DOHH2 (cell line): ENCODE measurements around the gene INSIG1.

Experiments
- H3F3A ChIP-seq: fragments of 200-600 bp; sonication (generic), shearing (Covaris generic); 2 replicates; pipeline ENCODE4 v1.6.0; 2016; ENCODE audit warnings: antibody characterized with exemption, mild to moderate bottlenecking; ENCODE audit not compliant: control insufficient read depth, insufficient read depth
- H3K27ac ChIP-seq: fragments of 200-600 bp; sonication (generic); 2 replicates; pipeline ENCODE4 v1.5.1; 2014; ENCODE audit warnings: low read depth, mild to moderate bottlenecking, low read length, moderate library complexity
- H3K27me3 ChIP-seq: fragments of 200-600 bp; sonication (generic); 2 replicates; pipeline ENCODE4 v1.6.1; 2014; ENCODE audit warnings: mild to moderate bottlenecking, low read length, mixed read lengths; ENCODE audit not compliant: control insufficient read depth
- H3K36me3 ChIP-seq: fragments of 200-600 bp; sonication (generic); 2 replicates; pipeline ENCODE4 v1.6.1; 2014; ENCODE audit warnings: mild to moderate bottlenecking, low read length, moderate library complexity, mixed read lengths; ENCODE audit not compliant: control insufficient read depth
- H3K4me1 ChIP-seq: fragments of 200-600 bp; sonication (generic); 2 replicates; pipeline ENCODE4 v1.6.1; 2014; ENCODE audit warnings: mild to moderate bottlenecking, low read length, mixed read lengths; ENCODE audit not compliant: control insufficient read depth
- H3K4me2 ChIP-seq: fragments of 200-600 bp; sonication (generic); 2 replicates; pipeline ENCODE4 v1.6.0; 2014; ENCODE audit warnings: mild to moderate bottlenecking, low read length, moderate library complexity
- H3K4me3 ChIP-seq: fragments of 200-600 bp; sonication (generic); 2 replicates; pipeline ENCODE4 v1.5.1; 2014; ENCODE audit warnings: mild to moderate bottlenecking, low read length, mixed read lengths
- H3K79me2 ChIP-seq: fragments of 200-600 bp; sonication (generic); 2 replicates; pipeline ENCODE4 v1.6.1; 2014; ENCODE audit warnings: mild to moderate bottlenecking, low read length, mixed read lengths; ENCODE audit not compliant: control insufficient read depth
- H3K9me2 ChIP-seq: fragments of 200-600 bp; sonication (generic); replicated peaks from 2 replicates; pipeline ENCODE4 v1.6.1; 2014; ENCODE audit warnings: mild to moderate bottlenecking, low read length, mixed read lengths; ENCODE audit not compliant: control insufficient read depth
- H3K9me3 ChIP-seq: fragments of 200-600 bp; sonication (generic); 2 replicates; pipeline ENCODE4 v1.6.1; 2014; ENCODE audit warnings: antibody characterized with exemption, low read length, mixed read lengths; ENCODE audit not compliant: control insufficient read depth, insufficient read depth
- H4K20me1 ChIP-seq: fragments of 200-600 bp; sonication (generic); 2 replicates; pipeline ENCODE4 v1.6.0; 2014; ENCODE audit warnings: low read depth, mild to moderate bottlenecking, antibody characterized with exemption, low read length, moderate library complexity; ENCODE audit not compliant: control insufficient read depth, insufficient read depth
- CTCF ChIP-seq: fragments of 200-600 bp; sonication (generic); IDR thresholded peaks from one replicate; pipeline ENCODE4 v1.5.1; 2014; ENCODE audit warnings: antibody characterized with exemption, mild to moderate bottlenecking, low read depth, low read length; ENCODE audit not compliant: poor library complexity, severe bottlenecking
- EZH2phosphoT487 ChIP-seq: fragments of 200-600 bp; sonication (generic); IDR thresholded peaks from 2 replicates; pipeline ENCODE4 v1.6.1; 2017; ENCODE audit warnings: borderline replicate concordance, mild to moderate bottlenecking, antibody characterized with exemption, low read length, moderate library complexity, mixed read lengths

The INSIG1 gene

GRCh38 chr7:155331396-155331795 is 33.7 kb downstream of the INSIG1 start:
- Histone ChIP-seq H3K27ac (no peak overlapping the region), H3F3A (no peaks in the 10 kb centered on the region; the same call in 1 of the 2 replicates), H3K4me1 (no peaks in the 10 kb centered on the region; the same call in 1 of the 2 replicates), H3K79me2 (no peaks in the 10 kb centered on the region), H3K9me3 (peaks cover 13% of the 10 kb centered on the region), H3K4me2 (no peak overlapping the region), H3K9me2 (no peaks in the 10 kb centered on the region), H3K4me3 (no peak overlapping the region), H3K27me3 (peaks cover 14% of the 10 kb centered on the region), H3K36me3 (no peaks in the 10 kb centered on the region), H4K20me1 (no peaks in the 10 kb centered on the region)
- TF ChIP-seq EZH2phosphoT487 (no peak), CTCF (no peak)

DNA sequence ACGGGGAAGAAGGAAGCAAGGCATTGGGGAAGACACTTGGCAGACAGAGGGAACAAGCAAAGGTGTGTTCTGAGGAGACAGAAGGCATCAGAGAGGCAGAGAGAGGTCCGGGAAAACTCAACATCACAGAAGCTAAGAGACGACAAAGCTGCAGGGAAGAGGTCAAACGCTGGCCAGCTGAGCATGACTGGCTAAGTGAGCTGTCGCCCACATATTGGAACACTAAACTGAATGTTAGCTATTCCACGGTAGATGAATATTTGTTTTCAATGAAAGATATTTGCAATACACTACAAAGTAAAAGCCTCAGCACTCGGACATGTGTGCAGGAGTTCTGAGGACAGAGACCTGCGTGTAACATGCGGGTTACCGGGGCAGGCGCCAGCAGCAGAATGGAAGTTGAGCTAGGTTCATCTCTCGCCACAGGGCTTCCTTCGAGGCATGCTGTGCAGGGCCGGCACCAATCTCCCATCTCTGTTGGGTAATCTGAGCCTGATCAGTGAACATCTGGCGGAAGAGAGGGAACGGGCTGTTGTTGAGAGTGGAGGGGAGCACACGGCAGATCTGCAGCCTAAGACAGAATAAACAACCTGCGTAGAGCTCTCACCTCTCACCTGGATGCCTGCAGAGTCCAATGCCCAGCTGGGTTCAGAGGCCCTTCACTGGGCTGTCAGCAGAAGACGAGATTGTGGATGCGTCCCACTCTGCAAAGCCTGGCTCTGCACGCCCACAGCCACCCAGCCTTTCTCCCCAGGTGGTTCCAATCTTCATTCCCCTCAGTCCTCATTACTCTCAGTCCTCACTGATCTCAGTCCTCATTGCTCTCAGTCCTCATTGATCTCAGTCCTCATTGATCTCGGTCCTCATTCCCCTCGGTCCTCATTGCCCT is 35.9 kb downstream of the INSIG1 start:
- TF ChIP-seq EZH2phosphoT487 (no peak), CTCF (no peak)
- H3K4me2 ChIP-seq: no peak overlapping the region
- peaks cover 19% of the 10 kb centered on the region for H3K27me3 ChIP-seq
- no peaks in the 10 kb centered on the region; the same call in 1 of the 2 replicates for H3K4me1 ChIP-seq
- no peaks in the 10 kb centered on the region; the same call in 1 of the 2 replicates for H3F3A ChIP-seq
- H3K79me2 ChIP-seq: no peaks in the 10 kb centered on the region
- no peak overlapping the region for H3K4me3 ChIP-seq
- H3K36me3 ChIP-seq: no peaks in the 10 kb centered on the region
- H3K9me2 ChIP-seq: no peaks in the 10 kb centered on the region
- no peak overlapping the region for H3K27ac ChIP-seq
- peaks cover 4% of the 10 kb centered on the region for H3K9me3 ChIP-seq
- 0 out of 2 replicates have a peak, but pooled peaks cover 4% of the 10 kb centered on the region for H4K20me1 ChIP-seq

DNA sequence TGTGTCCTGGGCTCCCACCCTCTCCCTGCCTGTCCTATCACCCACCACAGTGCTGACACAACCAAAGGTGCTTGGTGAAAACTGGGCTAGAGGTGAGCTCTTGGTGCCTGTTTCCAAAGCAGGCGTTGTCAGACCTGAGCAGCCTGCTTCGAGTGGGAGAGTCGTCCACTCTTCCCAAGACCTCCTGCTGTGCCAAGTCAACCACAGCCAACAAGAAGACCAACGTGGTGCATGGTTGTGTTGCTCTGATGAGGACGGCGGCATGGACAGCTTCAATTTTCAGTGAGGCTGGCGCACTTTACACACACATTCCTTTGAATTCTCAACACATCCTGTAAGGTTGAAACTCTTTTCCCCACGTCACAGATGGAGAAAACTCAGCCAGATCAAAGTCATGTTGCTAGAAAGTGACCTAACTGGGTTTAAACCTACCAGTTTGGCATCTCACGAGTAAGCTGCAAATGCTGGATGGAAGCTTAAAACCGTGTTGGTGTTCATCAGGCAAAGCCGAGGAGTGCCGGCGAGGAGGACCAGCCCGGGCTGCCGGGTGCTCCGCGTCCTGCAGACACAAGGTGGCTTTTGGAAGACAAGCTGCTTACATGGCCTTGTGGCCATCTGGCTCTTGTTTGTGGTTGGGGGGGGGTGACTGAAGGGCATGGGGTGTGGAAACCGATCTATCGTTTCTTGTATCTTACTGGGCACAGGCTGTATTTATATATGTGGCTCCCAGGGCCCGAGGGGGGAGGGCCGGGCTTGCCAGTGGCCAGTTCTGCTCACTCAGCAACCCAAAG is 39.3 kb downstream of the INSIG1 start:
- H3F3A ChIP-seq: no peaks in the 10 kb centered on the region
- TF ChIP-seq CTCF: no peak
- no peak for TF ChIP-seq EZH2phosphoT487

More for the DNA sequence above, 39.3 kb downstream of the INSIG1 start:
- H4K20me1 ChIP-seq: 0 out of 2 replicates have a peak, but pooled peaks cover 4% of the 10 kb centered on the region
- no peaks in the 10 kb centered on the region for H3K4me1 ChIP-seq
- no peaks in the 10 kb centered on the region for H3K36me3 ChIP-seq
- H3K4me2 ChIP-seq: no peak overlapping the region
- peaks cover 26% of the 10 kb centered on the region for H3K27me3 ChIP-seq
- no peak overlapping the region for H3K27ac ChIP-seq
- H3K9me2 ChIP-seq: no peaks in the 10 kb centered on the region
- H3K9me3 ChIP-seq: no peaks in the 10 kb centered on the region
- no peak overlapping the region for H3K4me3 ChIP-seq
- no peaks in the 10 kb centered on the region for H3K79me2 ChIP-seq
